Activated naive CD4-positive, alpha-beta T cell (primary cell): ENCODE data around the gene FAM107B.
"Not testable (repeated sequence)": the region's sequence is repeated elsewhere in the genome, so short reads cannot be mapped to it uniquely, and the experiment has no call there.

ENCODE experiments used
- DNase-seq, 4 experiments: peaks; one replicate each; lab custom pipeline; 2025; lab: John Stamatoyannopoulos, UW

The FAM107B gene

GRCh38 chr10:14774797-14775196 lies at the start of gene FAM107B:
Gene FAM107B (minus strand): TSS chr10:14774897. CDS start chr10:14774663, 234 bp downstream.
- no peak for DNase-seq

- DNase-seq: no peak
These were observed 49.3 kb upstream of the FAM107B start for GRCh38 chr10:14823966-14824365.

- peak in 2 of 4 experiments; percentile 9 to 17 for DNase-seq
These were observed 48.4 kb upstream of the FAM107B start for GRCh38 chr10:14822879-14823755.

GRCh38 chr10:14821635-14822375 lies 47.1 kb upstream of the FAM107B start:
- no peak for DNase-seq

GRCh38 chr10:14820775-14821154 lies 46.1 kb upstream of the FAM107B start:
- DNase-seq: no peak

GRCh38 chr10:14820010-14820774 lies 45.5 kb upstream of the FAM107B start:
- no peak for DNase-seq

GRCh38 chr10:14816717-14817116 lies 42.0 kb upstream of the FAM107B start:
- DNase-seq: not testable (repeated sequence)

- DNase-seq: no peak
These were observed 41.0 kb upstream of the FAM107B start for GRCh38 chr10:14815681-14816080.

GRCh38 chr10:14812271-14812670 lies 37.6 kb upstream of the FAM107B start:
- no peak for DNase-seq

- no peak for DNase-seq
These were observed 36.6 kb upstream of the FAM107B start for GRCh38 chr10:14810969-14811953.

GRCh38 chr10:14806318-14806717 lies 31.6 kb upstream of the FAM107B start:
- no peak for DNase-seq

- DNase-seq: no peak
These were observed 29.1 kb upstream of the FAM107B start for GRCh38 chr10:14803827-14804226.

- DNase-seq: no peak
These were observed 27.0 kb upstream of the FAM107B start for GRCh38 chr10:14801723-14802122.

GRCh38 chr10:14800397-14800796 lies 25.7 kb upstream of the FAM107B start:
- no peak for DNase-seq

- no peak for DNase-seq
These were observed 23.9 kb upstream of the FAM107B start for GRCh38 chr10:14798636-14799035.

- DNase-seq: no peak
These were observed 13.2 kb upstream of the FAM107B start for GRCh38 chr10:14787938-14788337.

- DNase-seq: no peak
These were observed 9.9 kb upstream of the FAM107B start for GRCh38 chr10:14784459-14785055.

GRCh38 chr10:14782691-14783363 lies 8.1 kb upstream of the FAM107B start:
- DNase-seq: no peak

GRCh38 chr10:14781763-14782162 lies 7.1 kb upstream of the FAM107B start:
- no peak for DNase-seq

GRCh38 chr10:14779001-14779651 lies 4.4 kb upstream of the FAM107B start:
- DNase-seq: no peak
